Breast epithelium (tissue), 3 donors: ENCODE results near the gene TMTC2.

ENCODE experiments used
- CTCF ChIP-seq, 3 donors: fragments of 450-650 bp; IDR thresholded peaks; one replicate each; pipeline ENCODE4 v1.5.1; 2016 to 2017; ENCODE audit warnings: antibody characterized with exemption in 3 of 3, mild to moderate bottlenecking in 3 of 3, moderate library complexity in 3 of 3
- POLR2A ChIP-seq: fragments of 450-650 bp; IDR thresholded peaks from one replicate; pipeline ENCODE4 v1.6.1; 2016; ENCODE audit warnings: antibody characterized with exemption, mild to moderate bottlenecking, moderate library complexity
- POLR2AphosphoS5 ChIP-seq, 3 donors: sonication (generic); formaldehyde crosslinking; IDR thresholded peaks; one replicate each; pipeline ENCODE4 v1.6.1; 2017; ENCODE audit warnings: antibody characterized with exemption in 3 of 3

GRCh38 chr12:82930301-82930700 lies 243.6 kb downstream of the TMTC2 start:
- TF ChIP-seq CTCF (IDR thresholded peaks at IDR 0.05) (no peak), POLR2A (no peak), POLR2AphosphoS5 (IDR thresholded peaks at IDR 0.05) (no peak)
